Stomach (tissue), 9 donors: ENCODE data around the gene CYP4F3. TPM values are rescaled to one million over a fixed set of nuclear protein-coding genes. Genes with fewer than 3 reads are reported as not detected.

ENCODE experiments used
- DNase-seq, 2 donors: peaks; one replicate each; pipeline versions ENCODE4 v3.0.0 to v3.0.0-alpha.2; 2013 to 2019
- H3K27ac ChIP-seq, 5 donors: fragments of 200-600 bp in 4 of 5; sonication (generic) in 4 of 5; one replicate each; pipeline ENCODE4 v1.5.1; 2013 to 2019; ENCODE audit warnings: mild to moderate bottlenecking in 1 of 5, moderate library complexity in 1 of 5
- H3K27me3 ChIP-seq, 3 donors: fragments of 200-600 bp; sonication (generic); one replicate each; pipeline ENCODE4 v1.5.1; 2017 to 2019; ENCODE audit warnings: mixed run types in 1 of 3
- H3K36me3 ChIP-seq, 4 donors: fragments of 200-600 bp; sonication (generic); 1 replicate in 3 of 4; 2 replicates in 1 of 4; pipeline ENCODE4 v1.5.1; 2016 to 2019
- H3K4me1 ChIP-seq, 4 donors: fragments of 200-600 bp; sonication (generic); one replicate each; pipeline ENCODE4 v1.5.1; 2016 to 2019
- H3K4me3 ChIP-seq, 4 donors: fragments of 200-600 bp; sonication (generic) in 3 of 4; one replicate each; pipeline ENCODE4 v1.5.1; 2016 to 2019; ENCODE audit warnings: mild to moderate bottlenecking in 1 of 4
- H3K9me3 ChIP-seq, 4 donors: fragments of 200-600 bp; sonication (generic); one replicate each; pipeline ENCODE4 v1.5.1; 2016 to 2019
- CTCF ChIP-seq, 7 experiments: fragments of 450-650 bp in 4 of 7; fragments of 200-600 bp in 3 of 7; sonication (generic) in 3 of 7; IDR thresholded peaks; one replicate each; pipeline ENCODE4 v1.5.1; 2016 to 2019; ENCODE audit warnings: antibody characterized with exemption in 7 of 7, control low read depth in 2 of 7, mild to moderate bottlenecking in 1 of 7
- EP300 ChIP-seq: sonication (generic); formaldehyde crosslinking; IDR thresholded peaks from one replicate; pipeline ENCODE4 v1.6.1; 2017; ENCODE audit warnings: antibody characterized with exemption
- POLR2A ChIP-seq, 4 donors: fragments of 450-650 bp; IDR thresholded peaks; one replicate each; pipeline ENCODE4 v1.6.1; 2016; ENCODE audit warnings: antibody characterized with exemption in 4 of 4, control low read depth in 2 of 4, mild to moderate bottlenecking in 1 of 4, moderate library complexity in 1 of 4
- POLR2AphosphoS5 ChIP-seq, 3 donors: sonication (generic); formaldehyde crosslinking; IDR thresholded peaks; one replicate each; pipeline ENCODE4 v1.6.1; 2016; ENCODE audit warnings: antibody characterized with exemption in 3 of 3
- WGBS, 5 donors: extraction: QIAGEN DNeasy Blood & Tissue Kit in 3 of 5; methylation state at CpG; one replicate each; pipeline versions ENCODE4 v1.1.5 to v1.1.7; 2013 to 2018; 5-methylcytosine and 5-hydroxymethylcytosine counted together
- intact Hi-C: fragments of 100-400 bp; cut with DNase I; formaldehyde crosslinking; loops from one replicate; pipeline ENCODE4 v1.15.1; 2023; ENCODE audit warnings: low total_unique reads
- polyA plus RNA-seq, 3 donors: library from polyadenylated mRNA; stranded (reverse); fragments of 200-250 nt; gene quantifications; one replicate each; pipeline ENCODE4 v1.2.3, GENCODE V29; 2013
- total RNA-seq, 5 donors: library from RNA; depleted of rRNA; stranded (reverse); fragments of >200 nt; gene quantifications; one replicate each; pipeline versions ENCODE4 v1.1.0 to v1.2.3, GENCODE V29; 2014 to 2016
- donor health status: healthy with polysubstance abuse.
- donor health status: Bipolar disorder and iron deficiency.
- donor health status: healthy.

The CYP4F3 gene
- total and polyA plus RNA-seq, 8 donors, result 0.25 to 100 (median 5.4) TPM

DNA sequence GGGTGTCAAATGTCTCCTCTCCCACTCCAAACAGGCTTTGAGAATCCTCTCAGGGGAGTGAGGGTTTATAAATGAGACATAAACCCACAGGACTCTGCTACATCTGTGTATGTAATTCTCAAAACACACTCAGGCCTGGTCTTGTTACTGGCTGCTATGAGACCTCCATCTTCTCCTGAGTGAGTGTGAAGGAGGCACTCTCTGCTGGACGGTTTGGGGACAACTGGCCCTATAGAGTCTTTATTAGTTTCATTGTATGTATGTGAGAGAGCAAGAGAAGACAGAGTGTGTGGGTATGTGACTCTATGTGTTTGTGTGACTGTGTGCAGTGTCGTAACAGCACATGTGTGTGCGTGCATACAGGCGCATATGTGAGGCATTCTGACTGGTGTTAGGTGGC, 22.6 kb downstream of the CYP4F3 start:
- no peak overlapping the region for H3K4me3 ChIP-seq
- H3K27ac ChIP-seq, result no peak overlapping the region
- H3K36me3 ChIP-seq, result no peaks in the 10 kb centered on the region
- no peak for DNase-seq
- TF ChIP-seq POLR2AphosphoS5 (IDR thresholded peaks at IDR 0.05) (no peak), POLR2A (IDR thresholded peaks at IDR 0.05) (no peak), EP300 (no peak), CTCF (IDR thresholded peaks at IDR 0.05) (no peak)
- 76 to 81% (median 77%) methylated on average over 4 of the region's 4 CpGs for WGBS, 5 donors
- intact Hi-C loops, result no loop called here
- no peaks in the 10 kb centered on the region for H3K9me3 ChIP-seq
- H3K27me3 ChIP-seq, result peaks cover 0 to 36% (median 3%) of the 10 kb centered on the region in 3 donors
- H3K4me1 ChIP-seq, result no peaks in the 10 kb centered on the region

DNA sequence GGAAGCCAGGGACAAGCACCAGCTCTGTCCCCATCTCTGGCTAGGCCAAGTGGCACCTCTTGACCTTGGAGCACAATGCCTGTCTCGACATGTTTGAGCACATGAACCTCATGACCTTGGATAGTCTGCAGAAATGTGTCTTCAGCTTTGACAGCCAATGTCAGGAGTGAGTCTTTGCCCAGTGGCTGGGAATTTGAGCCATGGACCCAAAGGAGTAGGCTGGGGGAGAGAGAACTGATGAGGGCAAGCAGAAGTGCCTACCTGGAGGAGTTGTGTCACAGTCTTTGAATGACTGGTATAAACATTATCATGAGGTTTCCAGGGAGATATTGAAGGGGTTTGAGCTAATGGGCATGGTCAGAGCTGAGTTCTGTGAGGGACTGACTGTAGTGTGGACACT, 25.5 kb downstream of the CYP4F3 start:
- no peaks in the 10 kb centered on the region for H3K36me3 ChIP-seq
- H3K27me3 ChIP-seq, result peaks cover 0 to 27% (median 0%) of the 10 kb centered on the region in 3 donors
- TF ChIP-seq EP300 (no peak), CTCF (IDR thresholded peaks at IDR 0.05) (no peak), POLR2A (IDR thresholded peaks at IDR 0.05) (no peak), POLR2AphosphoS5 (IDR thresholded peaks at IDR 0.05) (no peak)
- H3K27ac ChIP-seq, result no peak overlapping the region
- H3K4me3 ChIP-seq, result no peak overlapping the region
- H3K9me3 ChIP-seq, result no peaks in the 10 kb centered on the region
- no peaks in the 10 kb centered on the region for H3K4me1 ChIP-seq
- no peak for DNase-seq
- intact Hi-C loops, result no loop called here
- WGBS, 5 donors, result 22 to 44% (median 31%) methylated on average over 1 of the region's 1 CpG

DNA sequence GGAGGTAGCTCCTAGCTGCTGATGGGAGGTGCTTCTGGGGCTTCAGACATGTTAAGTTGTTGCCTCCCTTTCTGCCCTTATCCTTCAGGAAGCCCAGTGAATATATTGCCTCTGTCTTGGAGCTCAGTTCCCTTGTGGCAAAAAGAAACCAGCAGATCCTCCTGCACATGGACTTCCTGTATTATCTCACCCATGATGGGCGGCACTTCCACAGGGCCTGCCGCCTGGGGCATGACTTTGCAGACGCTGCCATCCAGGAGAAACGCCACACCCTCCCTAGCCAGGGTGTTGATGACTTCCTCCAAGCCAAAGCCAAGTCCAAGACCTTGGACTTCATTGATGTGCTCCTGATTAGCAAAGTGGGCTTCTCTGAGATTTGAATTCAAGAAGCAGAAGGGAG, 26.2 kb downstream of the CYP4F3 start:
- H3K9me3 ChIP-seq, result no peaks in the 10 kb centered on the region
- peaks cover 0 to 2% (median under 1%) of the 10 kb centered on the region in 4 donors for H3K4me1 ChIP-seq
- H3K27me3 ChIP-seq, result peaks cover 0 to 27% (median 0%) of the 10 kb centered on the region in 3 donors
- H3K27ac ChIP-seq, result no peak overlapping the region
- 40 to 60% (median 45%) methylated on average over 3 to 4 of the region's 4 CpGs for WGBS, 5 donors
- H3K4me3 ChIP-seq, result no peak overlapping the region
- no peaks in the 10 kb centered on the region for H3K36me3 ChIP-seq
- TF ChIP-seq CTCF (IDR thresholded peaks at IDR 0.05), result no peak
- no peak for TF ChIP-seq EP300
- TF ChIP-seq POLR2A (IDR thresholded peaks at IDR 0.05), result no peak
- no peak for TF ChIP-seq POLR2AphosphoS5 (IDR thresholded peaks at IDR 0.05)
- peak in 1 of 2 donors; percentile 43 for DNase-seq
- intact Hi-C loops, result no loop called here

GRCh38 chr19:15669440-15669839, 28.7 kb downstream of the CYP4F3 start:
- no peaks in the 10 kb centered on the region for H3K36me3 ChIP-seq
- no peak for DNase-seq
- peaks cover 0 to 19% (median 14%) of the 10 kb centered on the region in 4 donors for H3K4me1 ChIP-seq
- WGBS, 5 donors, result 56 to 63% (median 61%) methylated on average over 3 of the region's 3 CpGs
- no peak overlapping the region for H3K4me3 ChIP-seq
- no peaks in the 10 kb centered on the region for H3K9me3 ChIP-seq
- H3K27ac ChIP-seq, result no peak overlapping the region
- intact Hi-C loops, result no loop called here
- peaks cover 0 to 20% (median 0%) of the 10 kb centered on the region in 3 donors for H3K27me3 ChIP-seq
- no peak for TF ChIP-seq CTCF (IDR thresholded peaks at IDR 0.05)
- TF ChIP-seq POLR2A (IDR thresholded peaks at IDR 0.05), result no peak
- TF ChIP-seq POLR2AphosphoS5 (IDR thresholded peaks at IDR 0.05), result no peak
- TF ChIP-seq EP300, result no peak
